HEK293T (cell line): Measurements from ENCODE around the gene BCL11A.

Experiments used
- CTCF ChIA-PET: fragments of 350-600 bp; formaldehyde crosslinking; extraction: SDS; loops from one replicate; lab custom pipeline; 2021; ENCODE audit warnings: antibody characterized with exemption, inconsistent platforms; lab: Yijun Ruan, JAX
- POLR2A ChIA-PET: fragments of 350-600 bp; formaldehyde crosslinking; extraction: SDS; loops from one replicate; lab custom pipeline; 2020; ENCODE audit warnings: antibody characterized with exemption, inconsistent platforms; lab: Yijun Ruan, JAX
- DNase-seq: peaks from one replicate; pipeline ENCODE4 v3.0.0; 2012; ENCODE audit warnings: mixed read lengths; ENCODE audit errors: extremely low spot score
- ARNT ChIP-seq: fragments of 450-650 bp; IDR thresholded peaks from 2 replicates; pipeline ENCODE4 v1.6.1; 2017; ENCODE audit warnings: mild to moderate bottlenecking
- BHLHE40 ChIP-seq: fragments of 450-650 bp; IDR thresholded peaks from 2 replicates; pipeline ENCODE4 v1.6.1; 2016; ENCODE audit warnings: mild to moderate bottlenecking, moderate library complexity, borderline replicate concordance
- CTBP1 ChIP-seq: fragments of 450-650 bp; IDR thresholded peaks from 2 replicates; pipeline ENCODE4 v1.6.1; 2016; ENCODE audit warnings: borderline replicate concordance
- ELF4 ChIP-seq: fragments of 450-650 bp; IDR thresholded peaks from 2 replicates; pipeline ENCODE4 v1.6.1; 2017; ENCODE audit warnings: antibody characterized with exemption
- FOXA1 ChIP-seq: fragments of 450-650 bp; IDR thresholded peaks from 2 replicates; pipeline ENCODE4 v1.6.1; 2016; ENCODE audit warnings: mild to moderate bottlenecking
- FOXK2 ChIP-seq: fragments of 450-650 bp; IDR thresholded peaks from 2 replicates; pipeline ENCODE4 v1.6.1; 2016; ENCODE audit warnings: mild to moderate bottlenecking
- FOXM1 ChIP-seq: fragments of 450-650 bp; IDR thresholded peaks from 2 replicates; pipeline ENCODE4 v1.6.1; 2017; ENCODE audit warnings: mild to moderate bottlenecking, borderline replicate concordance
- HDGF ChIP-seq: fragments of 450-650 bp; IDR thresholded peaks from 2 replicates; pipeline ENCODE4 v1.6.1; 2017; ENCODE audit warnings: antibody characterized with exemption, borderline replicate concordance
- L3MBTL2 ChIP-seq: fragments of 450-650 bp; conservative IDR thresholded peaks from 2 replicates; pipeline ENCODE4 v1.6.1; 2016; ENCODE audit warnings: mild to moderate bottlenecking
- LEF1 ChIP-seq: fragments of 450-650 bp; IDR thresholded peaks from 2 replicates; pipeline ENCODE4 v1.6.1; 2017; ENCODE audit warnings: mild to moderate bottlenecking, borderline replicate concordance
- NFRKB ChIP-seq: fragments of 450-650 bp; IDR thresholded peaks from 2 replicates; pipeline ENCODE4 v1.6.1; 2016; ENCODE audit warnings: mild to moderate bottlenecking, moderate library complexity
- PKNOX1 ChIP-seq: fragments of 450-650 bp; IDR thresholded peaks from 2 replicates; pipeline ENCODE4 v1.6.1; 2016
- SP1 ChIP-seq: fragments of 450-650 bp; IDR thresholded peaks from 2 replicates; pipeline ENCODE4 v1.6.1; 2017
- SUZ12 ChIP-seq: fragments of 450-650 bp; IDR thresholded peaks from 2 replicates; pipeline ENCODE4 v1.6.1; 2016; ENCODE audit warnings: mild to moderate bottlenecking
- TARDBP ChIP-seq: fragments of 450-650 bp; IDR thresholded peaks from 2 replicates; pipeline ENCODE4 v1.6.1; 2016
- ZNF384 ChIP-seq: fragments of 450-650 bp; IDR thresholded peaks from 2 replicates; pipeline ENCODE4 v1.6.1; 2016

BCL11A gene

GRCh38 chr2:60446413-60447267 lies 106.8 kb downstream of the BCL11A start:
- ChIA-PET POLR2A (no interaction called here), CTCF (no interaction called here)
- no peak for TF ChIP-seq HDGF
- TF ChIP-seq ELF4: no peak
- no peak for TF ChIP-seq FOXM1
- no peak for TF ChIP-seq ARNT
- TF ChIP-seq NFRKB: no peak
- no peak for TF ChIP-seq FOXA1
- TF ChIP-seq PKNOX1: no peak
- TF ChIP-seq CTBP1: no peak
- no peak for TF ChIP-seq SUZ12
- no peak for TF ChIP-seq TARDBP
- TF ChIP-seq L3MBTL2: no peak
- TF ChIP-seq BHLHE40: no peak
- no peak for TF ChIP-seq FOXK2
- no peak for TF ChIP-seq LEF1
- TF ChIP-seq ZNF384: no peak
- no peak for TF ChIP-seq SP1
- DNase-seq: no peak

GRCh38 chr2:60445684-60446179 lies 107.7 kb downstream of the BCL11A start:
- CTCF ChIA-PET: interaction anchor here (0.5 kb wide), 1 partner anchor 1208 kb away, joined by 3 read pairs; no protein-coding TSS in a partner anchor
- no peak for DNase-seq
- POLR2A ChIA-PET: no interaction called here
- no peak for TF ChIP-seq L3MBTL2
- TF ChIP-seq BHLHE40: no peak
- no peak for TF ChIP-seq TARDBP
- TF ChIP-seq ARNT: no peak
- no peak for TF ChIP-seq CTBP1
- no peak for TF ChIP-seq ZNF384
- no peak for TF ChIP-seq SUZ12

- CTCF ChIA-PET: no interaction called here
- DNase-seq: no peak
- no peak for TF ChIP-seq LEF1
- no peak for TF ChIP-seq PKNOX1
- no peak for TF ChIP-seq HDGF
- TF ChIP-seq FOXA1: no peak
- TF ChIP-seq SP1: no peak
- TF ChIP-seq BHLHE40: no peak
- TF ChIP-seq CTBP1: no peak
- TF ChIP-seq L3MBTL2: no peak
- TF ChIP-seq FOXK2: no peak
- TF ChIP-seq NFRKB: no peak
- no peak for TF ChIP-seq ELF4
- TF ChIP-seq ARNT: no peak
- POLR2A ChIA-PET: no interaction called here
Measured at GRCh38 chr2:60442608-60443007, 110.8 kb downstream of the BCL11A start.

- DNase-seq: no peak
- ChIA-PET CTCF (interaction anchor here (0.6 kb wide), 1 partner anchor 15 kb away, joined by 4 read pairs; no protein-coding TSS in a partner anchor), POLR2A (no interaction called here)
- TF ChIP-seq PKNOX1: no peak
- no peak for TF ChIP-seq FOXM1
- TF ChIP-seq LEF1: no peak
Measured at GRCh38 chr2:60441800-60442199, 111.7 kb downstream of the BCL11A start.

- DNase-seq: no peak
- TF ChIP-seq FOXK2 (no peak), BHLHE40 (no peak), CTBP1 (no peak), ELF4 (no peak), ARNT (no peak), PKNOX1 (no peak), NFRKB (no peak), ZNF384 (no peak), TARDBP (no peak), SUZ12 (no peak)
- ChIA-PET CTCF (interaction anchor here (1.6 kb wide), 1 partner anchor 100 kb away, joined by 3 read pairs; no protein-coding TSS in a partner anchor), POLR2A (interaction anchor here (0.7 kb wide), 1 partner anchor 113 kb away, joined by 4 read pairs; the partner anchor contains the start of gene BCL11A)
Measured at GRCh38 chr2:60440767-60441163, 112.7 kb downstream of the BCL11A start.
